ENCODE data around the gene ACBD6.

Gene ACBD6

GRCh38 chr1:180241716-180242544, 260.4 kb downstream of the ACBD6 start:
- no peak for DNase-seq (ENCODE audit: low read depth)

- no peak for DNase-seq (ENCODE audit: low read depth)
Measured at GRCh38 chr1:180239145-180240096, 263.0 kb downstream of the ACBD6 start.

GRCh38 chr1:180238675-180239074, 263.7 kb downstream of the ACBD6 start:
- no peak for DNase-seq (ENCODE audit: low read depth)
